Activated naive CD4-positive, alpha-beta T cell treated with anti-CD3 and anti-CD28 coated beads, Interleukin-2, amount 50 U/mL, for 24 hours (primary cell): Measurements from ENCODE around the gene KLF4.

Experiments
- H3K27ac Mint-ChIP-seq: one replicate; pipeline ENCODE4 v1.8.0; 2021; ENCODE audit warnings: mild to moderate bottlenecking, mixed read lengths
- H3K27me3 Mint-ChIP-seq: one replicate; pipeline ENCODE4 v1.8.0; 2021; ENCODE audit warnings: mixed read lengths
- H3K36me3 Mint-ChIP-seq: one replicate; pipeline ENCODE4 v1.8.0; 2021; ENCODE audit warnings: mixed read lengths
- H3K4me1 Mint-ChIP-seq: one replicate; pipeline ENCODE4 v1.8.0; 2021; ENCODE audit warnings: mixed read lengths
- H3K4me3 Mint-ChIP-seq: one replicate; pipeline ENCODE4 v1.8.0; 2021; ENCODE audit warnings: mild to moderate bottlenecking, mixed read lengths
- H3K9me3 Mint-ChIP-seq: one replicate; pipeline ENCODE4 v1.8.0; 2021; ENCODE audit warnings: mixed read lengths

Gene KLF4

GRCh38 chr9:107439991-107440456, 49.5 kb downstream of the KLF4 start:
- Mint-ChIP-seq H3K4me1 (no peaks in the 10 kb centered on the region), H3K4me3 (no peak overlapping the region), H3K27me3 (peaks cover 3% of the 10 kb centered on the region), H3K9me3 (no peaks in the 10 kb centered on the region), H3K27ac (no peak overlapping the region), H3K36me3 (no peaks in the 10 kb centered on the region)

- Mint-ChIP-seq H3K36me3 (no peaks in the 10 kb centered on the region), H3K4me1 (no peaks in the 10 kb centered on the region), H3K4me3 (no peak overlapping the region), H3K9me3 (no peaks in the 10 kb centered on the region), H3K27me3 (peaks cover 3% of the 10 kb centered on the region), H3K27ac (no peak overlapping the region)
Measured at GRCh38 chr9:107438211-107439031, 51.1 kb downstream of the KLF4 start.

GRCh38 chr9:107437716-107438115, 51.9 kb downstream of the KLF4 start:
- H3K27ac Mint-ChIP-seq, result no peak overlapping the region
- H3K9me3 Mint-ChIP-seq, result no peaks in the 10 kb centered on the region
- peaks cover 3% of the 10 kb centered on the region for H3K27me3 Mint-ChIP-seq
- H3K4me3 Mint-ChIP-seq, result no peak overlapping the region
- H3K36me3 Mint-ChIP-seq, result no peaks in the 10 kb centered on the region
- no peaks in the 10 kb centered on the region for H3K4me1 Mint-ChIP-seq

- no peaks in the 10 kb centered on the region for H3K9me3 Mint-ChIP-seq
- peaks cover 6% of the 10 kb centered on the region for H3K27me3 Mint-ChIP-seq
Measured at GRCh38 chr9:107435415-107435814, 54.2 kb downstream of the KLF4 start.

More at GRCh38 chr9:107435415-107435814, 54.2 kb downstream of the KLF4 start:
- Mint-ChIP-seq H3K36me3 (no peaks in the 10 kb centered on the region), H3K4me3 (no peak overlapping the region), H3K27ac (no peak overlapping the region), H3K4me1 (no peaks in the 10 kb centered on the region)
